ENCODE measurements around the gene NHSL2. TPM values are rescaled to one million over a fixed set of nuclear protein-coding genes. Genes with fewer than 3 reads are reported as not detected.
"Not testable (repeated sequence)": the region's sequence is repeated elsewhere in the genome, so short reads cannot be mapped to it uniquely, and the experiment has no call there.

NHSL2 gene
- total and polyA plus RNA-seq, 7 experiments from 2014 or later = 0.18 to 17.0 (median 0.54) TPM

DNA sequence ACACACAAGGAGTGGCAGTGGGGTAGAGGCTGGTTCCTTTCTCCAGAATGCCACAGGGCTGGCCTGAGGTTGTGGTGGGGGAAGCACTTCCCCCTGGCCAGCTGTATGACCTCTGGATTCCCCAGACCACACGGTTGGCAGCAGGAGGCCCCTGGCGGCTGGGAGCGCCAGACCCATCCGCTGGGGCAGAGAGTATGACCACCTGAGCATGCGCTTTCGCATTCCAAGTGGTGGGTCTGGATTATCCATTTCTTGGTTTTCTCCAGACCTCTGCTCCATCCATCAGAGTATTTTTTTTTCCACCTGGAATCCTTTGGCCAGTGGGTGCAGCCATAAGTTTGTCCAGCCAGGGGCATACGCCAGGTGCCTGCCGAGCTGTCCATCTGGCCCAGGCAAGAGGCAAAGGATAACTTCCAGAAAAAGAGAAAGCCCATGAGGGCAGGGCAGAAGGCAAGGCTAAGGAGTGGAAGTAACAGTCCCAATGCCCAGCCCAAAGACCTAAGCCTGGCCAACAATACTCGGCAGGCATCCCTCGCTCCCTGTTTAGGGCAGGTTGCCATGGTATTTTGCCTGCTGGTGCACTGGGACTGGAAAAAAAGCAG, 39.3 kb downstream of the NHSL2 start:
- H3K9me3 Mint-ChIP-seq = no peaks in the 10 kb centered on the region
- H3K27ac ChIP-seq (ENCODE audit: low read depth, low read length) = no peak overlapping the region
- no peaks in the 10 kb centered on the region for H3K36me3 Mint-ChIP-seq
- no peak for DNase-seq
- H3K4me3 Mint-ChIP-seq = no peak overlapping the region
- no peak for ATAC-seq
- peaks cover 0 to 5% (median 2%) of the 10 kb centered on the region in 5 donors for H3K27me3 Mint-ChIP-seq
- no peak overlapping the region for H3K4me3 ChIP-seq (ENCODE audit: low read length)
- ChIA-PET CTCF (no interaction called here), POLR2A (no interaction called here)
- intact Hi-C loops (cut with micrococcal nuclease) = no loop called here
- no peaks in the 10 kb centered on the region for H3K4me1 ChIP-seq (ENCODE audit: control insufficient read depth in 2 of 2, insufficient read depth in 2 of 2, low read length in 2 of 2)
- H3K27me3 ChIP-seq (ENCODE audit: control insufficient read depth in 2 of 2, insufficient read depth in 2 of 2, low read length in 2 of 2) = no peaks in the 10 kb centered on the region
- H3K36me3 ChIP-seq (ENCODE audit: control insufficient read depth in 2 of 3, insufficient read depth in 3 of 3, low read length in 3 of 3) = no peaks in the 10 kb centered on the region
- no peak overlapping the region for H3K27ac Mint-ChIP-seq
- no peaks in the 10 kb centered on the region for H3K9me3 ChIP-seq (ENCODE audit: control insufficient read depth in 2 of 3, low read length in 3 of 3)
- no peaks in the 10 kb centered on the region for H3K4me1 Mint-ChIP-seq

DNA sequence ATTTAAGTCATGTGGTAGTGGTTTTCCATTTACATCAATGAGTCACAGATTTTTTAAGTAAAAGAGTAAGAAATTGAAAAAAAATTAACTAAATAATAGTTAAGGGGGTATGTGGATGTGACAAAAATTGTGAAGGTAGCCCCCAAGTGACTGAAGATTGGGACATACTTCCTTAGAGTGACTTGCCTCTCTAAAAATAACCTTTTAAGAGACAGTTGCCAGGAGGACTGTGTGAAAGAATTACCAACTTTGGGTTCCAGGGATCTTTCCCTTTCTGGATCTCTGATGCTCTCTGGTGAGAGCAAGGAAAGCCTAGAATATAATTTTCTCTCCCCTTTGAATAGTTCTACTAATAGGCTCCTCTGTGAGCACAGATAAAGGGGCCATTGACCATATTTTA, 42.7 kb downstream of the NHSL2 start:
- DNase-seq (no peak), ATAC-seq (no peak)
- intact Hi-C loops (cut with micrococcal nuclease) = no loop called here
- no peaks in the 10 kb centered on the region for H3K27me3 Mint-ChIP-seq
- no peaks in the 10 kb centered on the region for H3K4me1 Mint-ChIP-seq
- H3K36me3 Mint-ChIP-seq = no peaks in the 10 kb centered on the region
- Histone ChIP-seq H3K4me3 (ENCODE audit: low read length) (no peak overlapping the region), H3K27ac (ENCODE audit: low read depth, low read length) (no peak overlapping the region), H3K4me1 (ENCODE audit: control insufficient read depth in 2 of 2, insufficient read depth in 2 of 2, low read length in 2 of 2) (no peaks in the 10 kb centered on the region), H3K36me3 (ENCODE audit: control insufficient read depth in 2 of 3, insufficient read depth in 3 of 3, low read length in 3 of 3) (no peaks in the 10 kb centered on the region), H3K9me3 (ENCODE audit: control insufficient read depth in 2 of 3, low read length in 3 of 3) (no peaks in the 10 kb centered on the region), H3K27me3 (ENCODE audit: control insufficient read depth in 2 of 2, insufficient read depth in 2 of 2, low read length in 2 of 2) (no peaks in the 10 kb centered on the region)
- ChIA-PET POLR2A (no interaction called here), CTCF (no interaction called here)
- no peak overlapping the region for H3K4me3 Mint-ChIP-seq
- no peak overlapping the region for H3K27ac Mint-ChIP-seq
- no peaks in the 10 kb centered on the region for H3K9me3 Mint-ChIP-seq

DNA sequence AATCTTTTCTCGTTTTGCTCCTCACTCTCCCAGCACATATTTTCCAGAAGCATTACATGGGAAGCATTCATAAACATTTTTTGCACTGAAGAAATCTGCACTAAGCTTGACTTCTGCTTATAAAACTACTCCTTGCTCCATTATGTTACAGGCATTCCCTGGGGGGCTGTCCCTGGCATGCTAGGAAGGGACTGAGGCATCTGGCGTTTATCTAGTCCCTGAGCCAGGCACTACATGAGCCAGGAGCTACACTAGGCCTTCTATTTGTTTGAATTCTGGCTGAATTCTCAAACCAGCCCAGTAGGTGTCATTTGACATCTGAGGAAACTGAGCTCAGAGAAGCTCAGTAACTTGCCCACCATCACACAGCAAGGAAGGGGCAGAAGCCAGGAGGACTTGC, 43.3 kb downstream of the NHSL2 start:
- no peak for ATAC-seq
- no peak overlapping the region for H3K27ac ChIP-seq (ENCODE audit: low read depth, low read length)
- ChIA-PET CTCF (no interaction called here), POLR2A (no interaction called here)
- H3K9me3 Mint-ChIP-seq = no peaks in the 10 kb centered on the region
- no peaks in the 10 kb centered on the region for H3K4me1 Mint-ChIP-seq
- H3K27me3 ChIP-seq (ENCODE audit: control insufficient read depth in 2 of 2, insufficient read depth in 2 of 2, low read length in 2 of 2) = no peaks in the 10 kb centered on the region
- H3K4me3 ChIP-seq (ENCODE audit: low read length) = no peak overlapping the region
- DNase-seq = no peak
- H3K4me3 Mint-ChIP-seq = no peak overlapping the region
- H3K9me3 ChIP-seq (ENCODE audit: control insufficient read depth in 2 of 3, low read length in 3 of 3) = no peaks in the 10 kb centered on the region
- H3K27me3 Mint-ChIP-seq = no peaks in the 10 kb centered on the region
- intact Hi-C loops (cut with micrococcal nuclease) = no loop called here
- H3K27ac Mint-ChIP-seq = no peak overlapping the region
- H3K4me1 ChIP-seq (ENCODE audit: control insufficient read depth in 2 of 2, insufficient read depth in 2 of 2, low read length in 2 of 2) = no peaks in the 10 kb centered on the region
- H3K36me3 Mint-ChIP-seq = no peaks in the 10 kb centered on the region
- no peaks in the 10 kb centered on the region for H3K36me3 ChIP-seq (ENCODE audit: control insufficient read depth in 2 of 3, insufficient read depth in 3 of 3, low read length in 3 of 3)

DNA sequence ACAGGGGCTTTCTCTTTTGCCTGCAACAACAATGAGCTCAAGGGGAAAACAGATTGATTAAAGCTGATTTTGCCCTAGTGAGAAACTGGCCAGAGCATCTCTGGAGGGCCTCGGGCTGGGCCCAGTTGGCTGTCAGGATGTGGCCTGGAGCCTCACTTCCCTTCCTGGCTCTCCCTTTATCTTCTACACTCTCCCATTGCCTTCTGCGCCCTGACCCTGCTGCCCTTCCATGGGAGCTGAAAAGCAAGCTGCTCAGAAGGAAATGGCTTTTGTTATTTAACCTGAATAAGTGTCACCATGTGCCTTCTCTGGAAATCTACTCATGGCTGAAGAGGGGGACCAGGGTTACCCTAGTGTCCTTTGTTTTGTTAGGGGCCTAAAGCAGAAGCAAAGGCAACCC, 43.8 kb downstream of the NHSL2 start:
- no peaks in the 10 kb centered on the region for H3K36me3 ChIP-seq (ENCODE audit: control insufficient read depth in 2 of 3, insufficient read depth in 3 of 3, low read length in 3 of 3)
- DNase-seq = no peak
- no peak for ATAC-seq
- no peak overlapping the region for H3K4me3 ChIP-seq (ENCODE audit: low read length)
- intact Hi-C loops (cut with micrococcal nuclease) = no loop called here
- no peak overlapping the region for H3K27ac Mint-ChIP-seq
- no peaks in the 10 kb centered on the region for H3K4me1 Mint-ChIP-seq
- no peaks in the 10 kb centered on the region for H3K9me3 ChIP-seq (ENCODE audit: control insufficient read depth in 2 of 3, low read length in 3 of 3)
- ChIA-PET CTCF (no interaction called here), POLR2A (no interaction called here)
- no peak overlapping the region for H3K4me3 Mint-ChIP-seq
- no peaks in the 10 kb centered on the region for H3K36me3 Mint-ChIP-seq
- no peaks in the 10 kb centered on the region for H3K9me3 Mint-ChIP-seq
- no peak overlapping the region for H3K27ac ChIP-seq (ENCODE audit: low read depth, low read length)
- no peaks in the 10 kb centered on the region for H3K27me3 ChIP-seq (ENCODE audit: control insufficient read depth in 2 of 2, insufficient read depth in 2 of 2, low read length in 2 of 2)
- no peaks in the 10 kb centered on the region for H3K4me1 ChIP-seq (ENCODE audit: control insufficient read depth in 2 of 2, insufficient read depth in 2 of 2, low read length in 2 of 2)
- no peaks in the 10 kb centered on the region for H3K27me3 Mint-ChIP-seq

DNA sequence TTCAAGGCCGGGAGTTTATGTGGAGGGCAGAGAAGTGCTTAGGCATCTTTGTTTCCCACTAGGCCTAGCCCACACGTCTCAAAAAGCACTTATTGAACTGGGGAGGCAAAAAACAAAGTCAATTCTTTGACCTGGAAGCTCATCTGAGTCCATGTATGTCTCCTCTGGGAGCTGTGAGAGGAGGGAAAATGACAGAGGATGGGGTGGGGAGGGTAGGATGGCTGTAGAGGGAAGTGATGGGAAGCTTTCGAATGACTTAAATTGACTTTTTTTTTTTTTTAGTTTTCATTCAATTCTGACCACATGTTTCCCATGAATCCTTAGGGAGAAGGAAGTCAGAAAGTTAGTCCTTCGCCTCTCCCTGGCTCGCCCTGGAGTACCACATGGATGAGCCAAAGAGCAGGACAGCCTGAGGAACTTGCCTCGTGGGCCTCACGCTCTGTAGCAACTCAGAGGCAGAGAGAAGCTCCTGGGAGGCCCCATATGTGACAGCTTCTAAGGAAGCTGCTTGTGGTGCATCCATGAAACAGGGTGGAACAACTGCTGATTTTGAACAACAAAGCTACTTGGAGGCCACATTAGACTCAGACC, 45.0 kb downstream of the NHSL2 start:
- no peaks in the 10 kb centered on the region for H3K27me3 ChIP-seq (ENCODE audit: control insufficient read depth in 2 of 2, insufficient read depth in 2 of 2, low read length in 2 of 2)
- no peak for ATAC-seq
- CTCF ChIA-PET = no interaction called here
- Mint-ChIP-seq H3K27me3 (no peaks in the 10 kb centered on the region), H3K36me3 (no peaks in the 10 kb centered on the region), H3K27ac (no peak overlapping the region), H3K4me1 (no peaks in the 10 kb centered on the region), H3K9me3 (no peaks in the 10 kb centered on the region), H3K4me3 (no peak overlapping the region)
- POLR2A ChIA-PET = no interaction called here
- intact Hi-C loops (cut with micrococcal nuclease) = no loop called here
- H3K9me3 ChIP-seq (ENCODE audit: control insufficient read depth in 2 of 3, low read length in 3 of 3) = no peaks in the 10 kb centered on the region
- no peak for DNase-seq
- H3K4me3 ChIP-seq (ENCODE audit: low read length) = no peak overlapping the region
- no peak overlapping the region for H3K27ac ChIP-seq (ENCODE audit: low read depth, low read length)
- H3K36me3 ChIP-seq (ENCODE audit: control insufficient read depth in 2 of 3, insufficient read depth in 3 of 3, low read length in 3 of 3) = no peaks in the 10 kb centered on the region
- no peaks in the 10 kb centered on the region for H3K4me1 ChIP-seq (ENCODE audit: control insufficient read depth in 2 of 2, insufficient read depth in 2 of 2, low read length in 2 of 2)

DNA sequence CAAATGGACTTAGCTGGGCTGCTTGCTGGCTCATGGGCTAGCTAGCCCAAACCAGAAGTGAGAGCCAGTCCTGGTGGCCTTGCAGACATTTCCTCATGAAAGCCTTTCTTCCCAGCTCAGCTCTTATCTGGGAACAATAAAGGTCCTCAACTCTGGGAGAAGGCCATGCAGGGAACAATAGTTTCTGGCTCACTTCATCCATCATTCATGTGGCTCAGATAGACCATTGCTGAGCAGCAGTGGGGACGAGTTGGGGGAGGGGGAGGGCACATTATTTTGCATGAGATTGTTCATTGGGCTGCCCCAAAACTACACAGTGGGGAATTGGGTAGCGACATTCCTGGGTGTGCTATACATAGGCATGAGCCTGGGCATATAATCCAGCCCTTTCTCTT, 47.6 kb downstream of the NHSL2 start:
- Mint-ChIP-seq H3K27me3 (no peaks in the 10 kb centered on the region), H3K4me3 (no peak overlapping the region), H3K4me1 (no peaks in the 10 kb centered on the region), H3K36me3 (no peaks in the 10 kb centered on the region), H3K9me3 (peaks cover 0 to 1% (median 0%) of the 10 kb centered on the region in 11 donors), H3K27ac (no peak overlapping the region)
- H3K27ac ChIP-seq (ENCODE audit: low read depth, low read length) = no peak overlapping the region
- ATAC-seq (no peak), DNase-seq (no peak)
- intact Hi-C loops (cut with micrococcal nuclease) = no loop called here
- no peaks in the 10 kb centered on the region for H3K9me3 ChIP-seq (ENCODE audit: control insufficient read depth in 2 of 3, low read length in 3 of 3)
- H3K4me3 ChIP-seq (ENCODE audit: low read length) = no peak overlapping the region
- ChIA-PET POLR2A (no interaction called here), CTCF (no interaction called here)
- H3K27me3 ChIP-seq (ENCODE audit: control insufficient read depth in 2 of 2, insufficient read depth in 2 of 2, low read length in 2 of 2) = no peaks in the 10 kb centered on the region
- H3K36me3 ChIP-seq (ENCODE audit: control insufficient read depth in 2 of 3, insufficient read depth in 3 of 3, low read length in 3 of 3) = no peaks in the 10 kb centered on the region
- no peaks in the 10 kb centered on the region for H3K4me1 ChIP-seq (ENCODE audit: control insufficient read depth in 2 of 2, insufficient read depth in 2 of 2, low read length in 2 of 2)

DNA sequence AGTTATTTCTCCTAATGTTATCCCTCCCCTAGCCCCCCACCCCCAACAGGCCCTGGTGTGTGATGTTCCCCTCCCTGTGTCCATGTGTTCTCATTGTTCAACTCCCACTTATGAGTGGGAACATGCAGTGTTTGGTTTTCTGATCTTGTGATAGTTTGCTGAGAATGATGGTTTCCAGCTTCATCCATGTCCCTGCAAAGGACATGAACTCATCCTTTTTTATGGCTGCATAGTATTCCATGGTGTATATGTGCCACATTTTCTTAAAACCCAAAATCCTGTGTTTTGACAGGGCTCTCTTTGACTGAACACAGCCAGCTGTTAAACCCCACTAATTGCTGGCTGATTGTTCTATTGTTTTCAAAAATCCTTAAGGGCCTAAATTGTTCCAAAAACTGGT, 53.5 kb downstream of the NHSL2 start:
- DNase-seq; H3K4me3 ChIP-seq (ENCODE audit: low read length); H3K36me3 ChIP-seq (ENCODE audit: control insufficient read depth in 2 of 3, insufficient read depth in 3 of 3, low read length in 3 of 3); intact Hi-C loops (cut with micrococcal nuclease); CTCF ChIA-PET; H3K36me3 Mint-ChIP-seq; H3K4me1 ChIP-seq (ENCODE audit: control insufficient read depth in 2 of 2, insufficient read depth in 2 of 2, low read length in 2 of 2); H3K4me3 Mint-ChIP-seq; H3K27ac ChIP-seq (ENCODE audit: low read depth, low read length); H3K27me3 ChIP-seq (ENCODE audit: control insufficient read depth in 2 of 2, insufficient read depth in 2 of 2, low read length in 2 of 2); POLR2A ChIA-PET; H3K27ac Mint-ChIP-seq; ATAC-seq; H3K4me1 Mint-ChIP-seq; H3K9me3 ChIP-seq (ENCODE audit: control insufficient read depth in 2 of 3, low read length in 3 of 3): not testable (repeated sequence)
- Mint-ChIP-seq H3K9me3 (peaks cover 0 to 11% (median 0%) of the 10 kb centered on the region in 11 donors), H3K27me3 (peaks cover 0 to 13% (median 6%) of the 10 kb centered on the region in 5 donors)
